GM23338 (cell line): ENCODE results near the gene KRTCAP3. TPM values are rescaled to one million over a fixed set of nuclear protein-coding genes. Genes with fewer than 3 reads are reported as not detected.

Experiments
- ATAC-seq: fragments of 200-7000 bp; cut with Tn5 transposase; 3 replicates; pipeline ENCODE4 v1.9.1; 2020
- DNase-seq: peaks from one replicate; pipeline ENCODE4 v3.0.0-alpha.2; 2015; ENCODE audit warnings: low spot score
- H2AFZ ChIP-seq: fragments of 200-600 bp; sonication (generic); 2 replicates; pipeline ENCODE4 v1.8.0; 2016; ENCODE audit warnings: antibody characterized with exemption, mild to moderate bottlenecking, moderate library complexity
- H3F3A ChIP-seq: fragments of 200-600 bp; sonication (generic); replicated peaks from 2 replicates; pipeline ENCODE4 v1.8.0; 2017; ENCODE audit warnings: antibody characterized with exemption, mixed run types, low read depth
- H3K27ac ChIP-seq: fragments of 200-600 bp; sonication (generic); 2 replicates; pipeline ENCODE4 v1.6.1; 2016; ENCODE audit warnings: low read depth
- H3K27me3 ChIP-seq: fragments of 200-600 bp; sonication (generic); 2 replicates; pipeline ENCODE4 v1.8.0; 2016; ENCODE audit warnings: mild to moderate bottlenecking, mixed run types, moderate library complexity; ENCODE audit not compliant: insufficient read depth
- H3K36me3 ChIP-seq: fragments of 200-600 bp; sonication (generic); 2 replicates; pipeline ENCODE4 v1.8.0; 2016; ENCODE audit warnings: mild to moderate bottlenecking; ENCODE audit not compliant: insufficient read depth
- H3K4me1 ChIP-seq: fragments of 200-600 bp; sonication (generic); 2 replicates; pipeline ENCODE4 v1.8.0; 2016; ENCODE audit warnings: mild to moderate bottlenecking, moderate library complexity; ENCODE audit not compliant: insufficient read depth
- H3K4me2 ChIP-seq: fragments of 200-600 bp; sonication (generic); 2 replicates; pipeline ENCODE4 v1.7.1; 2017; ENCODE audit warnings: mixed run types
- H3K4me3 ChIP-seq: fragments of 200-600 bp; sonication (generic); 2 replicates; pipeline ENCODE4 v1.6.1; 2016; ENCODE audit warnings: mixed run types
- H3K79me2 ChIP-seq: fragments of 200-600 bp; sonication (generic); replicated peaks from 2 replicates; pipeline ENCODE4 v1.8.0; 2017; ENCODE audit warnings: mild to moderate bottlenecking; ENCODE audit not compliant: insufficient read depth
- H3K9me2 ChIP-seq: fragments of 200-600 bp; sonication (generic); 2 replicates; pipeline ENCODE4 v1.8.0; 2017; ENCODE audit not compliant: insufficient read depth
- H4K20me1 ChIP-seq: fragments of 200-600 bp; sonication (generic); replicated peaks from 2 replicates; pipeline ENCODE4 v1.8.0; 2017; ENCODE audit warnings: mild to moderate bottlenecking; ENCODE audit not compliant: insufficient read depth
- H3K27ac Mint-ChIP-seq: 2 replicates; pipeline ENCODE4 v1.8.0; 2020; ENCODE audit warnings: inconsistent platforms, mild to moderate bottlenecking, moderate library complexity, mixed read lengths
- H3K27me3 Mint-ChIP-seq: 3 replicates; pipeline ENCODE4 v1.8.0; 2022; ENCODE audit warnings: low read depth, mild to moderate bottlenecking, moderate library complexity, mixed read lengths, inconsistent platforms; ENCODE audit not compliant: insufficient read depth, poor library complexity
- H3K36me3 Mint-ChIP-seq: 3 replicates; pipeline ENCODE4 v1.8.0; 2021; ENCODE audit warnings: low read depth, mild to moderate bottlenecking, inconsistent platforms, moderate library complexity, mixed read lengths
- H3K4me1 Mint-ChIP-seq: 3 replicates; pipeline ENCODE4 v1.8.0; 2020; ENCODE audit warnings: mild to moderate bottlenecking, inconsistent platforms, mixed read lengths
- H3K4me3 Mint-ChIP-seq: 3 replicates; pipeline ENCODE4 v1.8.0; 2021; ENCODE audit warnings: moderate library complexity, mild to moderate bottlenecking, inconsistent platforms, mixed read lengths
- H3K9me3 Mint-ChIP-seq: 3 replicates; pipeline ENCODE4 v1.8.0; 2020; ENCODE audit warnings: moderate library complexity, mild to moderate bottlenecking, inconsistent platforms, mixed read lengths
- CREB1 ChIP-seq: fragments of 250-450 bp; sonication (Bioruptor Pico); IDR thresholded peaks from 2 replicates; pipeline ENCODE4 v1.5.0; 2020; ENCODE audit warnings: low read depth, mild to moderate bottlenecking, moderate library complexity
- CTCF ChIP-seq, 2 experiments: fragments of 200-600 bp in 1 of 2; sonication (generic) in 1 of 2; conservative IDR thresholded peaks; 2 replicates each; pipeline versions ENCODE4 v1.5.1 to v1.6.1; 2016 to 2017; ENCODE audit warnings: antibody characterized with exemption in 2 of 2, low read depth in 2 of 2, mild to moderate bottlenecking in 2 of 2, moderate library complexity in 1 of 2
- ETS1 ChIP-seq: IDR thresholded peaks from 2 replicates; pipeline ENCODE4 v1.6.1; 2016; ENCODE audit warnings: antibody characterized with exemption
- EZH2 ChIP-seq: fragments of 200-600 bp; sonication (generic); IDR thresholded peaks from one replicate; pipeline ENCODE4 v1.8.0; 2017; ENCODE audit warnings: antibody characterized with exemption, mild to moderate bottlenecking, low read depth; ENCODE audit not compliant: unreplicated experiment
- EZH2phosphoT487 ChIP-seq: fragments of 200-600 bp; sonication (generic); IDR thresholded peaks from one replicate; pipeline ENCODE4 v1.8.1; 2018; ENCODE audit warnings: antibody characterized with exemption; ENCODE audit not compliant: unreplicated experiment
- JUNB ChIP-seq: IDR thresholded peaks from one replicate; pipeline ENCODE4 v1.6.1; 2016; ENCODE audit warnings: antibody characterized with exemption; ENCODE audit not compliant: unreplicated experiment
- NANOG ChIP-seq: IDR thresholded peaks from 2 replicates; pipeline ENCODE4 v1.6.1; 2016; ENCODE audit warnings: antibody characterized with exemption, borderline replicate concordance
- POLR2AphosphoS5 ChIP-seq: IDR thresholded peaks from 2 replicates; pipeline ENCODE4 v1.6.1; 2016; ENCODE audit warnings: antibody characterized with exemption, low read depth
- REST ChIP-seq: IDR thresholded peaks from one replicate; pipeline ENCODE4 v1.6.1; 2018; ENCODE audit warnings: antibody characterized with exemption; ENCODE audit not compliant: unreplicated experiment
- STAT1 ChIP-seq: IDR thresholded peaks from one replicate; pipeline ENCODE4 v1.6.1; 2016; ENCODE audit warnings: antibody characterized with exemption; ENCODE audit not compliant: unreplicated experiment
- ZNF114 ChIP-seq: fragments of 250-450 bp; sonication (Bioruptor Pico); IDR thresholded peaks from 2 replicates; pipeline ENCODE4 v1.5.0; 2020; ENCODE audit warnings: mild to moderate bottlenecking, moderate library complexity
- ZNF331 ChIP-seq: fragments of 250-450 bp; sonication (Bioruptor Pico); IDR thresholded peaks from 2 replicates; pipeline ENCODE4 v1.5.0; 2020; ENCODE audit warnings: low read depth, mild to moderate bottlenecking, moderate library complexity
- ZNF462 ChIP-seq: fragments of 250-450 bp; sonication (Bioruptor Pico); IDR thresholded peaks from 2 replicates; pipeline ENCODE4 v1.5.0; 2020; ENCODE audit warnings: mild to moderate bottlenecking, moderate library complexity
- polyA plus RNA-seq: library from polyadenylated mRNA; unstranded; fragments of >200 nt; fragmentation: Nextera tagmentation; extraction: Ambion mirVana; gene quantifications from 2 replicates; pipeline ENCODE4 v1.2.1, GENCODE V29; 2016
- total RNA-seq: library from RNA; depleted of rRNA; stranded (reverse); fragments of >200 nt; shearing (Covaris generic); gene quantifications from 2 replicates; pipeline ENCODE4 v1.2.3, GENCODE V29; 2014

The KRTCAP3 gene
- total and polyA plus RNA-seq, 2 experiments from 2014 or later = 15.8 to 52.4 TPM

GRCh38 chr2:27485496-27485895 is 43.3 kb downstream of the KRTCAP3 start:
- no peaks in the 10 kb centered on the region; the same call in 2 of the 3 replicates for H3K9me3 Mint-ChIP-seq

More at GRCh38 chr2:27485496-27485895, 43.3 kb downstream of the KRTCAP3 start:
- ATAC-seq (no peak), DNase-seq (no peak)
- TF ChIP-seq ZNF114 = no peak
- no peak for TF ChIP-seq CREB1 (CRISPR knock-in tag)
- TF ChIP-seq REST = no peak
- no peak for TF ChIP-seq EZH2
- no peak for TF ChIP-seq CTCF (conservative IDR thresholded peaks at IDR 0.05; ENCODE audit: low read depth in 2 of 2)
- no peak for TF ChIP-seq JUNB
- no peak for TF ChIP-seq POLR2AphosphoS5
- no peak for TF ChIP-seq EZH2phosphoT487
- TF ChIP-seq NANOG = no peak
- no peak for TF ChIP-seq ETS1
- no peak for TF ChIP-seq ZNF331 (CRISPR knock-in tag)
- no peak for TF ChIP-seq ZNF462 (CRISPR knock-in tag)
- no peak for TF ChIP-seq STAT1
- Histone ChIP-seq H3K4me1 (peaks cover 7% of the 10 kb centered on the region), H3K36me3 (no peaks in the 10 kb centered on the region), H3K79me2 (no peaks in the 10 kb centered on the region), H3K27ac (no peak overlapping the region), H2AFZ (no peak overlapping the region), H3K9me2 (no peaks in the 10 kb centered on the region), H3K4me3 (no peak overlapping the region), H3F3A (0 out of 2 replicates have a peak, but pooled peaks cover 3% of the 10 kb centered on the region), H3K27me3 (no peaks in the 10 kb centered on the region), H3K4me2 (no peak overlapping the region), H4K20me1 (no peaks in the 10 kb centered on the region)
- Mint-ChIP-seq H3K27me3 (peaks cover 4% of the 10 kb centered on the region), H3K4me3 (no peak overlapping the region), H3K4me1 (peaks cover 15% of the 10 kb centered on the region; the same call in 2 of the 3 replicates), H3K36me3 (no peaks in the 10 kb centered on the region; the same call in 2 of the 3 replicates), H3K27ac (no peak overlapping the region)
